T-helper 17 cell (primary cell): ENCODE measurements around the gene RBBP4. TPM values are rescaled to one million over a fixed set of nuclear protein-coding genes. Genes with fewer than 3 reads are reported as not detected.
"Not testable (repeated sequence)": the region's sequence is repeated elsewhere in the genome, so short reads cannot be mapped to it uniquely, and the experiment has no call there.

Source experiments
- ATAC-seq: fragments of 150-1000 bp; cut with Tn5 transposase; 2 replicates; pipeline ENCODE4 v1.10.0; 2021; ENCODE audit warnings: mild to moderate bottlenecking, moderate library complexity
- DNase-seq, 3 donors: peaks; one replicate each; pipeline versions ENCODE4 v3.0.0 to v3.0.0-alpha.2; 2020 to 2021
- H3K9me3 ChIP-seq: one replicate; pipeline ENCODE4 v1.7.0; 2013; ENCODE audit warnings: low read length, mild to moderate bottlenecking; ENCODE audit not compliant: control insufficient read depth, poor library complexity, severe bottlenecking
- H3K27ac Mint-ChIP-seq: one replicate; pipeline ENCODE4 v1.8.0; 2022; ENCODE audit warnings: mild to moderate bottlenecking, moderate library complexity, mixed read lengths
- H3K27me3 Mint-ChIP-seq: one replicate; pipeline ENCODE4 v1.8.0; 2022; ENCODE audit warnings: mixed read lengths
- H3K36me3 Mint-ChIP-seq: one replicate; pipeline ENCODE4 v1.8.0; 2022; ENCODE audit warnings: low read depth, mixed read lengths
- H3K4me1 Mint-ChIP-seq: one replicate; pipeline ENCODE4 v1.8.0; 2022; ENCODE audit warnings: mild to moderate bottlenecking, mixed read lengths
- H3K4me3 Mint-ChIP-seq: one replicate; pipeline ENCODE4 v1.8.0; 2022; ENCODE audit warnings: mild to moderate bottlenecking, moderate library complexity, mixed read lengths
- total RNA-seq, 4 donors: library from RNA in 2 of 4; stranded (reverse) in 2 of 4; gene quantifications; one replicate each; pipeline ENCODE4 v1.2.3 and lab custom pipeline; 2022 to 2026

RBBP4 gene
- total RNA-seq, 2 donors from 2014 or later = 130 to 152 TPM

- H3K27ac Mint-ChIP-seq = no peak overlapping the region
- no peaks in the 10 kb centered on the region for H3K9me3 ChIP-seq
- DNase-seq = no peak
- no peak for ATAC-seq
- peaks cover 3% of the 10 kb centered on the region for H3K4me1 Mint-ChIP-seq
- no peak overlapping the region for H3K4me3 Mint-ChIP-seq
- peaks cover 25% of the 10 kb centered on the region for H3K27me3 Mint-ChIP-seq
- no peaks in the 10 kb centered on the region for H3K36me3 Mint-ChIP-seq
Measured at GRCh38 chr1:32709075-32709474, 58.1 kb downstream of the RBBP4 start.

- Mint-ChIP-seq H3K4me3 (no peak overlapping the region), H3K27me3 (peaks cover 21% of the 10 kb centered on the region), H3K4me1 (peaks cover 3% of the 10 kb centered on the region), H3K36me3 (no peaks in the 10 kb centered on the region), H3K27ac (no peak overlapping the region)
- DNase-seq (no peak), ATAC-seq (no peak)
- H3K9me3 ChIP-seq = no peaks in the 10 kb centered on the region
Measured at GRCh38 chr1:32709476-32709875, 58.5 kb downstream of the RBBP4 start.

GRCh38 chr1:32711221-32711620, 60.2 kb downstream of the RBBP4 start:
- not testable (repeated sequence) for H3K36me3 Mint-ChIP-seq, H3K4me1 Mint-ChIP-seq, H3K4me3 Mint-ChIP-seq, H3K9me3 ChIP-seq, H3K27ac Mint-ChIP-seq, ATAC-seq, H3K27me3 Mint-ChIP-seq, DNase-seq

- ATAC-seq = no peak
- Mint-ChIP-seq H3K27me3 (no peaks in the 10 kb centered on the region), H3K27ac (peak overlapping the region; percentile 78), H3K36me3 (no peaks in the 10 kb centered on the region), H3K4me1 (peaks cover 3% of the 10 kb centered on the region), H3K4me3 (peak overlapping the region; percentile 60)
- DNase-seq = no peak
- H3K9me3 ChIP-seq = no peaks in the 10 kb centered on the region
Measured at GRCh38 chr1:32713081-32713480, 62.1 kb downstream of the RBBP4 start.

GRCh38 chr1:32714277-32714676, 63.3 kb downstream of the RBBP4 start:
- Mint-ChIP-seq H3K27me3 (no peaks in the 10 kb centered on the region), H3K4me3 (no peak overlapping the region), H3K27ac (no peak overlapping the region), H3K4me1 (peaks cover 3% of the 10 kb centered on the region), H3K36me3 (no peaks in the 10 kb centered on the region)
- H3K9me3 ChIP-seq = no peaks in the 10 kb centered on the region
- DNase-seq (no peak), ATAC-seq (no peak)

GRCh38 chr1:32715901-32716311, 64.9 kb downstream of the RBBP4 start:
- no peak overlapping the region for H3K27ac Mint-ChIP-seq

GRCh38 chr1:32716312-32717148, 65.5 kb downstream of the RBBP4 start:
- Mint-ChIP-seq H3K4me3 (peak overlapping the region; percentile 28), H3K27ac (no peak overlapping the region), H3K27me3 (peaks cover 3% of the 10 kb centered on the region), H3K4me1 (peaks cover 3% of the 10 kb centered on the region), H3K36me3 (no peaks in the 10 kb centered on the region)
- DNase-seq = peak in 1 of 3 donors; percentile 21
- no peaks in the 10 kb centered on the region for H3K9me3 ChIP-seq
- ATAC-seq = peak; percentile 57

More at GRCh38 chr1:32715901-32716311, 64.9 kb downstream of the RBBP4 start:
- no peak overlapping the region for H3K4me3 Mint-ChIP-seq
- H3K9me3 ChIP-seq = no peaks in the 10 kb centered on the region
- ATAC-seq = no peak
- H3K36me3 Mint-ChIP-seq = no peaks in the 10 kb centered on the region
- DNase-seq = no peak
- H3K4me1 Mint-ChIP-seq = peaks cover 3% of the 10 kb centered on the region
- H3K27me3 Mint-ChIP-seq = no peaks in the 10 kb centered on the region

- H3K4me3 Mint-ChIP-seq = no peak overlapping the region
- peaks cover 12% of the 10 kb centered on the region for H3K27me3 Mint-ChIP-seq
- ATAC-seq = no peak
- H3K36me3 Mint-ChIP-seq = peaks cover 2% of the 10 kb centered on the region
- no peaks in the 10 kb centered on the region for H3K9me3 ChIP-seq
- H3K27ac Mint-ChIP-seq = no peak overlapping the region
- peaks cover 6% of the 10 kb centered on the region for H3K4me1 Mint-ChIP-seq
- DNase-seq = no peak
Measured at GRCh38 chr1:32717503-32717902, 66.5 kb downstream of the RBBP4 start.

GRCh38 chr1:32718036-32718435, 67.0 kb downstream of the RBBP4 start:
- ATAC-seq (no peak), DNase-seq (no peak)
- H3K9me3 ChIP-seq = no peaks in the 10 kb centered on the region
- no peak overlapping the region for H3K27ac Mint-ChIP-seq
- no peak overlapping the region for H3K4me3 Mint-ChIP-seq
- peaks cover 6% of the 10 kb centered on the region for H3K4me1 Mint-ChIP-seq
- peaks cover 12% of the 10 kb centered on the region for H3K27me3 Mint-ChIP-seq
- H3K36me3 Mint-ChIP-seq = peaks cover 2% of the 10 kb centered on the region

- Mint-ChIP-seq H3K4me3 (no peak overlapping the region), H3K4me1 (peaks cover 2% of the 10 kb centered on the region), H3K27me3 (peaks cover 12% of the 10 kb centered on the region), H3K36me3 (peaks cover 2% of the 10 kb centered on the region), H3K27ac (no peak overlapping the region)
- H3K9me3 ChIP-seq = no peaks in the 10 kb centered on the region
- DNase-seq (no peak), ATAC-seq (no peak)
Measured at GRCh38 chr1:32718527-32718926, 67.5 kb downstream of the RBBP4 start.

- ATAC-seq (no peak), DNase-seq (no peak)
- H3K9me3 ChIP-seq = no peaks in the 10 kb centered on the region
- peaks cover 2% of the 10 kb centered on the region for H3K4me1 Mint-ChIP-seq
- no peak overlapping the region for H3K4me3 Mint-ChIP-seq
- peaks cover 2% of the 10 kb centered on the region for H3K36me3 Mint-ChIP-seq
- peaks cover 12% of the 10 kb centered on the region for H3K27me3 Mint-ChIP-seq
- no peak overlapping the region for H3K27ac Mint-ChIP-seq
Measured at GRCh38 chr1:32719681-32720275, 68.8 kb downstream of the RBBP4 start.

- no peaks in the 10 kb centered on the region for H3K9me3 ChIP-seq
- DNase-seq = no peak
- peak; percentile 20 for ATAC-seq
- Mint-ChIP-seq H3K4me1 (peaks cover 12% of the 10 kb centered on the region), H3K4me3 (no peak overlapping the region), H3K36me3 (peaks cover 2% of the 10 kb centered on the region), H3K27me3 (peaks cover 30% of the 10 kb centered on the region), H3K27ac (no peak overlapping the region)
Measured at GRCh38 chr1:32724678-32725614, 73.9 kb downstream of the RBBP4 start.

- H3K4me1 Mint-ChIP-seq = peaks cover 12% of the 10 kb centered on the region
- peaks cover 2% of the 10 kb centered on the region for H3K36me3 Mint-ChIP-seq
- no peak overlapping the region for H3K4me3 Mint-ChIP-seq
- DNase-seq = no peak
- peaks cover 30% of the 10 kb centered on the region for H3K27me3 Mint-ChIP-seq
- H3K9me3 ChIP-seq = no peaks in the 10 kb centered on the region
- no peak overlapping the region for H3K27ac Mint-ChIP-seq
- ATAC-seq = no peak
Measured at GRCh38 chr1:32725615-32725982, 74.6 kb downstream of the RBBP4 start.
